H1 (cell line): ENCODE measurements around the gene RHOH. TPM values are rescaled to one million over a fixed set of nuclear protein-coding genes. Genes with fewer than 3 reads are reported as not detected.

Source experiments
- ASH2L ChIP-seq: fragments of 200-600, 300-600 bp; sonication (generic); IDR thresholded peaks from one replicate; pipeline ENCODE4 v1.7.1; 2017; ENCODE audit warnings: low read length
- CBX5 ChIP-seq: fragments of 300-800, 300-1000 bp; sonication (generic); IDR thresholded peaks from 2 replicates; pipeline ENCODE4 v1.7.1; 2016; ENCODE audit warnings: antibody characterized with exemption, low read length, low read depth
- HDAC2 ChIP-seq, 2 experiments: fragments of 300-600 bp in 1 of 2; sonication (generic) in 1 of 2; IDR thresholded peaks; 2 replicates each; pipeline ENCODE4 v1.6.1; 2011 to 2012; ENCODE audit warnings: low read depth in 2 of 2, low read length in 2 of 2, mild to moderate bottlenecking in 2 of 2, moderate library complexity in 2 of 2, borderline replicate concordance in 1 of 2, inconsistent platforms in 1 of 2
- TCF12 ChIP-seq: IDR thresholded peaks from 2 replicates; pipeline ENCODE4 v1.6.1; 2011; ENCODE audit warnings: low read depth, mild to moderate bottlenecking, low read length
- polyA plus RNA-seq, 7 experiments: library from polyadenylated mRNA; depleted of rRNA in 3 of 7; stranded (reverse) in 5 of 7; unstranded in 2 of 7; fragments of >200 nt in 5 of 7; fragments of 200-250 nt in 2 of 7; gene quantifications; 1 replicate in 5 of 7; 2 replicates in 1 of 7; 4 replicates in 1 of 7; pipeline versions ENCODE4 v1.2.1 to v1.2.3, GENCODE V29; 2011 to 2013; ENCODE audit warnings: missing spikeins in 2 of 7, mixed read lengths in 2 of 7
- total RNA-seq: library from RNA; stranded (reverse); fragmentation: NEBNext Ultra II Directional; extraction: Animal tissue kit (Norgen Biotek cat#: 25700); gene quantifications from 2 replicates; pipeline ENCODE4 v1.2.1, GENCODE V29; 2021
- TF ChIP-seq, protein P1 (sequence below): IDR thresholded peaks from 2 replicates; pipeline ENCODE4 v1.6.1; 2012; ENCODE audit warnings: inconsistent platforms

The RHOH gene
- total and polyA plus RNA-seq, 2 of the 8 experiments (the other 6 are each of a cell fraction or from before 2014, with no cell fraction given), result 5.9 to 6.9 TPM

DNA sequence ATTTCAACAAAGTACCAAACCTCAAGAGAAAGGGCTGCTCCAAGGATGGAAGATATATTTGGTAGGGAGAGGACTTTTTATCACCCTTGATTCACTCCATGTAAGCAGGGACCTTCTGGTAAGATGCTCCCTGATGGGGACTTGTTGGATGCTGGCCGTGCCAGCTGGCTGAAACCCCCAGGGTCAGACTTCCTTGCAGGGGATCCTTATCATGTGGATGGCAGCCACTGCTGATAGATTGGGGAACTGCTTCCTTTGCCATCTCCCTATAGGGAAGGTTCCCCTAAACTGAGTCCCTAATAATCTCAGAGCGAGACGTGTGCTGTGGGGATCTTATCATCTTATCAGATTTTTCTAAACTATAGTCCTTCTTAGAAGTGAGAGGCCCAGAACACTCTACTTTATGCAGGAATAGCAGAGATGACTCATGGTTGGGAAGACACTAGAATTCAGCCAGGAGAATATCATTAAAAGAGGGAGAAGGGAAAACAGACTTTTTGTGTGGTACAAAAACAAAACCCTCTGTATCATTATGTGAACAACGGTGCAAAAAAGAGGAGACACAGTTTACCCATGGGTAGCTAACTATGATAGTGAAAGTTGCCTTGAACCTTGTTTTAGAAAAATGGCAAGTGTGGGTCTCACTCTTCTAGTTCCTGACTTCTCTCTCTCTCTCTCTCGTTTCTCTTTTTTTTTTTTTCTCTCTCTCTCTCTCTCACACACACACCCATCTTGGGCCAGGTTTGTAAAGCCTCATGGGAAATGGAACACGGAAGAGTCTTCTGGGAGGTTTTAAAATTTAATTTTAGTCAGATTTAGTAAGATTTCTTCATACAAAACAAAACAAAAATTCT is 16.1 kb downstream of the RHOH start (continued):
- TF ChIP-seq HDAC2 (IDR thresholded peaks at IDR 0.05; ENCODE audit: borderline replicate concordance in 1 of 2, low read depth in 2 of 2, low read length in 2 of 2), result no peak
- TF ChIP-seq, protein P1, sequence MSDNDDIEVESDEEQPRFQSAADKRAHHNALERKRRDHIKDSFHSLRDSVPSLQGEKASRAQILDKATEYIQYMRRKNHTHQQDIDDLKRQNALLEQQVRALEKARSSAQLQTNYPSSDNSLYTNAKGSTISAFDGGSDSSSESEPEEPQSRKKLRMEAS, result no peak
- TF ChIP-seq ASH2L, result no peak
- no peak for TF ChIP-seq CBX5
- no peak for TF ChIP-seq TCF12
